Kidney (tissue), 14 donors: ENCODE data around the gene DTNB. TPM values are rescaled to one million over a fixed set of nuclear protein-coding genes. Genes with fewer than 3 reads are reported as not detected.
A peak's percentile ranks its signal among the peaks of the same experiment; 100 is the strongest.

Source experiments
- DNase-seq, 5 donors: peaks; one replicate each; pipeline ENCODE4 v3.0.0-alpha.2; 2013 to 2020
- FAIRE-seq: peaks from 2 replicates; lab custom pipeline; 2012; peaks lifted over from hg19 to GRCh38; lab: Jason Lieb, UNC
- H3K27ac ChIP-seq, 2 donors: one replicate each; pipeline ENCODE4 v1.7.0; 2013; ENCODE audit warnings: low read depth in 2 of 2, low read length in 2 of 2, inconsistent platforms in 1 of 2
- H3K27me3 ChIP-seq: one replicate; pipeline ENCODE4 v1.7.1; 2013; ENCODE audit warnings: low read length, inconsistent platforms; ENCODE audit not compliant: control insufficient read depth, insufficient read depth
- H3K36me3 ChIP-seq, 3 donors: one replicate each; pipeline versions ENCODE4 v1.7.0 to v1.7.1; 2013; ENCODE audit warnings: low read length in 3 of 3, control low read depth in 1 of 3, inconsistent platforms in 1 of 3; ENCODE audit not compliant: insufficient read depth in 3 of 3, control insufficient read depth in 2 of 3
- H3K4me1 ChIP-seq, 3 donors: one replicate each; pipeline versions ENCODE4 v1.7.0 to v1.7.1; 2013; ENCODE audit warnings: low read length in 3 of 3, inconsistent platforms in 1 of 3, low read depth in 1 of 3; ENCODE audit not compliant: control insufficient read depth in 2 of 3, insufficient read depth in 2 of 3
- H3K4me3 ChIP-seq, 3 donors: one replicate each; pipeline versions ENCODE4 v1.7.0 to v1.8.1; 2013; ENCODE audit warnings: low read length in 3 of 3, control low read depth in 1 of 3, inconsistent platforms in 1 of 3
- H3K9ac ChIP-seq, 3 donors: one replicate each; pipeline versions ENCODE4 v1.7.0 to v1.7.1; 2013; ENCODE audit warnings: low read length in 3 of 3, control low read depth in 1 of 3, inconsistent platforms in 1 of 3
- H3K9me3 ChIP-seq, 3 donors: one replicate each; pipeline versions ENCODE4 v1.7.0 to v1.7.1; 2013; ENCODE audit warnings: low read length in 3 of 3, control low read depth in 1 of 3, inconsistent platforms in 1 of 3; ENCODE audit not compliant: control insufficient read depth in 2 of 3, insufficient read depth in 1 of 3
- CTCF ChIP-seq: IDR thresholded peaks from 3 replicates; pipeline ENCODE4 v1.5.1; 2012; ENCODE audit warnings: mild to moderate bottlenecking, moderate library complexity, borderline replicate concordance; ENCODE audit not compliant: insufficient read depth; ENCODE audit errors: extremely low read depth
- intact Hi-C: fragments of 100-400 bp; cut with DNase I; formaldehyde crosslinking; loops from one replicate; pipeline ENCODE4 v1.11.1; 2022
- polyA plus RNA-seq: library from polyadenylated mRNA; stranded (reverse); fragments of 350-450 nt; fragmentation: Illumina TruSeq; extraction: RNeasy Lipid Tissue Mini Kit (QIAGEN cat#74804); gene quantifications from one replicate; pipeline ENCODE4 v1.2.3, GENCODE V29; 2014; ENCODE audit warnings: low read depth, low replicate concordance; ENCODE audit not compliant: insufficient read depth
- total RNA-seq: library from RNA; stranded (reverse); fragmentation: NEBNext Ultra II Directional; extraction: Animal tissue kit (Norgen Biotek cat#: 25700); gene quantifications from one replicate; pipeline ENCODE4 v1.2.1, GENCODE V29; 2021
- donor health status: control.
- donor health status: control.
- donor health status: control.
- donor health status: control.
- donor health status: control.
- donor health status: DM: yes; HTN: yes; CAD: no.
- donor health status: Normal renal cell carcinoma (clear cell type).

Gene DTNB
- total and polyA plus RNA-seq, 2 donors from 2014 or later = 23.0 to 28.1 TPM

- H3K4me3 ChIP-seq = no peak overlapping the region
- no peak overlapping the region for H3K27ac ChIP-seq
- H3K36me3 ChIP-seq = no peaks in the 10 kb centered on the region
- FAIRE-seq (no peak), DNase-seq (no peak)
- no peak for TF ChIP-seq CTCF
- intact Hi-C loops = no loop called here
- no peak overlapping the region for H3K9ac ChIP-seq
- no peaks in the 10 kb centered on the region for H3K27me3 ChIP-seq
- H3K9me3 ChIP-seq = no peaks in the 10 kb centered on the region
- peaks cover 0 to 20% (median 7%) of the 10 kb centered on the region in 3 donors for H3K4me1 ChIP-seq
Observed at GRCh38 chr2:25374827-25375226, 298.6 kb downstream of the DTNB start.

- TF ChIP-seq CTCF = no peak
- peaks cover 0 to 20% (median 7%) of the 10 kb centered on the region in 3 donors for H3K4me1 ChIP-seq
- no peak overlapping the region for H3K9ac ChIP-seq
- DNase-seq = no peak
- no peak for FAIRE-seq
- H3K36me3 ChIP-seq = no peaks in the 10 kb centered on the region
- intact Hi-C loops = no loop called here
- H3K27me3 ChIP-seq = no peaks in the 10 kb centered on the region
- no peak overlapping the region for H3K4me3 ChIP-seq
- no peaks in the 10 kb centered on the region for H3K9me3 ChIP-seq
- H3K27ac ChIP-seq = no peak overlapping the region
Observed at GRCh38 chr2:25374411-25374810, 299.0 kb downstream of the DTNB start.

DNA sequence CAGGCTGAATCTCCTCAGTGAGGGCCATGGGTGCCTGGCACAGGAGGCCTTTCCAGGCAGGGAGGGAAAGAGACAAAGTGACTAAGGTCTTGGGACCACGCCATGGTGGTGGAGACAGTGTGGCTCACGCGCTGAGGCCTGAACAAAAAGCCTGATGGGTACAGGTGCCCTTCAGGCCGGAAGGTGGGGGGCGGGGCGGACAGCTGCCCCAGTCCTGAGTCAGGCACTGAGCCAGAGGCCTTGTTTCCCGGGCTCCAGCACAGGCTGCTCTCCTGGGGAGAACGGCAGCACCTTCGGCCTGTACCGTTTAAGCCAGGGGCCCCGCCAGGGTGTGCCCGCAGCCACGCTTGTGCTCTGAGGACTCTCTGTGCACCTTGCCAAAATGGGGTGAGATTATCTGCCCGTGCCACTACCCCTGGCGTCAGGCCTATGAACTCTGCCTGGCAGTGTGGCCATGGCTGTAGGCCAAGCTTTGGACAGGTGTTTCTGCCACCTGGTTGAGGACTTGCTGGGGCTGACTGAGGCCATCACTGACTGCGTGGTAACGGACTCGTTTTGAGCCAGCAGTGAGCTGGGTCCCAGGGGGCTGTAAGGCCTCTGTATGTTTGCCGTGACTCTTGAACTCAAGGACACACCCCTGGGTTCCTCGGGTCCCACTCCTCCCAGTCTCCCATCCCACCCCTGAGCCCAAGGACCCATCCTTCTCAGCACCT is 300.0 kb downstream of the DTNB start:
- FAIRE-seq (no peak), DNase-seq (peak in 2 of 5 donors; percentile 33 to 90)
- H3K4me1 ChIP-seq = peaks cover 0 to 20% (median 7%) of the 10 kb centered on the region in 3 donors
- no peaks in the 10 kb centered on the region for H3K36me3 ChIP-seq
- peak overlapping the region; percentile 14 to 71 for H3K27ac ChIP-seq
- TF ChIP-seq CTCF = no peak
- intact Hi-C loops = no loop called here
- no peaks in the 10 kb centered on the region for H3K27me3 ChIP-seq
- no peak overlapping the region for H3K9ac ChIP-seq
- H3K4me3 ChIP-seq = no peak overlapping the region
- H3K9me3 ChIP-seq = no peaks in the 10 kb centered on the region
